ENCODE data around the gene PKD1. TPM values are rescaled to one million over a fixed set of nuclear protein-coding genes. Genes with fewer than 3 reads are reported as not detected.

The PKD1 gene
- polyA plus RNA-seq, 4 donors, result 48.3 to 128 (median 95.9) TPM

Other genes with a start within 250 kb of the PKD1 start
- gene HS3ST6, start 217.5 kb downstream of the PKD1 start, polyA plus RNA-seq (ENCODE audit: insufficient read length in 4 of 4), result under 1 TPM; 0.21 to 0.55 (median 0.35) TPM
- gene MSRB1, start 192.7 kb downstream of the PKD1 start, polyA plus RNA-seq (ENCODE audit: insufficient read length in 4 of 4), result 10 to 100 TPM; 63.9 to 79.8 (median 72.1) TPM
- under 1 TPM; 0.11 to 0.28 (median 0.15) TPM for gene RPL3L, start 181.2 kb downstream of the PKD1 start, polyA plus RNA-seq (ENCODE audit: insufficient read length in 4 of 4)
- 100 to 1,000 TPM; 129 to 144 (median 136) TPM for gene NDUFB10, start 176.4 kb downstream of the PKD1 start, polyA plus RNA-seq (ENCODE audit: insufficient read length in 4 of 4)
- 1,000 to 10,000 TPM; 1,679 to 2,513 (median 2,183) TPM for gene RPS2, start 171.1 kb downstream of the PKD1 start, polyA plus RNA-seq (ENCODE audit: insufficient read length in 4 of 4)
- gene RNF151, start 169.0 kb downstream of the PKD1 start, polyA plus RNA-seq (ENCODE audit: insufficient read length in 4 of 4), result not detected
- 10 to 100 TPM; 27.8 to 49.6 (median 41.1) TPM for gene TBL3, start 163.8 kb downstream of the PKD1 start, polyA plus RNA-seq (ENCODE audit: insufficient read length in 4 of 4)
- 1 to 10 TPM in 2 of 4 donors, under 1 TPM in 2; 0.40 to 2.0 (median 1.1) TPM for gene NOXO1, start 154.4 kb downstream of the PKD1 start, polyA plus RNA-seq (ENCODE audit: insufficient read length in 4 of 4)
- 10 to 100 TPM; 20.1 to 31.6 (median 28.5) TPM for gene GFER, start 151.7 kb downstream of the PKD1 start, polyA plus RNA-seq (ENCODE audit: insufficient read length in 4 of 4)
- gene SYNGR3, start 145.9 kb downstream of the PKD1 start, polyA plus RNA-seq (ENCODE audit: insufficient read length in 4 of 4), result 1 to 10 TPM; 1.8 to 2.4 (median 1.9) TPM
- gene ZNF598, start 126.1 kb downstream of the PKD1 start, polyA plus RNA-seq (ENCODE audit: insufficient read length in 4 of 4), result 10 to 100 TPM; 13.8 to 30.8 (median 26.6) TPM
- gene NPW, start 116.1 kb downstream of the PKD1 start, polyA plus RNA-seq (ENCODE audit: insufficient read length in 4 of 4), result 10 to 100 TPM in 2 of 4 donors, 1 to 10 TPM in 2; 3.0 to 16.3 (median 9.7) TPM
- gene NHERF2, start 109.0 kb downstream of the PKD1 start, polyA plus RNA-seq (ENCODE audit: insufficient read length in 4 of 4), result 100 to 1,000 TPM; 103 to 184 (median 146) TPM
- 10 to 100 TPM; 15.4 to 29.1 (median 25.3) TPM for gene NTHL1, start 88.1 kb downstream of the PKD1 start, polyA plus RNA-seq (ENCODE audit: insufficient read length in 4 of 4)
- 100 to 1,000 TPM; 104 to 188 (median 148) TPM for gene TSC2, start 87.9 kb downstream of the PKD1 start, polyA plus RNA-seq (ENCODE audit: insufficient read length in 4 of 4)
- gene RAB26, start 12.7 kb upstream of the PKD1 start, polyA plus RNA-seq (ENCODE audit: insufficient read length in 4 of 4), result 1 to 10 TPM; 2.5 to 4.6 (median 3.1) TPM
- gene TRAF7, start 19.9 kb upstream of the PKD1 start, polyA plus RNA-seq (ENCODE audit: insufficient read length in 4 of 4), result 10 to 100 TPM; 42.9 to 63.3 (median 55.5) TPM
- gene CASKIN1, start 60.7 kb upstream of the PKD1 start, polyA plus RNA-seq (ENCODE audit: insufficient read length in 4 of 4), result 1 to 10 TPM; 1.4 to 2.8 (median 2.0) TPM
- 10 to 100 TPM; 38.7 to 63.2 (median 46.6) TPM for gene MLST8, start 69.6 kb upstream of the PKD1 start, polyA plus RNA-seq (ENCODE audit: insufficient read length in 4 of 4)
- 10 to 100 TPM in 1 of 4 donors, 1 to 10 TPM in 3; 3.5 to 11.6 (median 8.2) TPM for gene BRICD5, start 75.0 kb upstream of the PKD1 start, polyA plus RNA-seq (ENCODE audit: insufficient read length in 4 of 4)
- 10 to 100 TPM; 13.8 to 19.3 (median 17.4) TPM for gene PGP, start 78.9 kb upstream of the PKD1 start, polyA plus RNA-seq (ENCODE audit: insufficient read length in 4 of 4)
- gene E4F1, start 87.7 kb upstream of the PKD1 start, polyA plus RNA-seq (ENCODE audit: insufficient read length in 4 of 4), result 10 to 100 TPM; 14.7 to 25.8 (median 22.3) TPM
- gene DNASE1L2, start 100.5 kb upstream of the PKD1 start, polyA plus RNA-seq (ENCODE audit: insufficient read length in 4 of 4), result 1 to 10 TPM in 3 of 4 donors, under 1 TPM in 1; 0.55 to 1.8 (median 1.2) TPM
- 100 to 1,000 TPM in 1 of 4 donors, 10 to 100 TPM in 3; 60.0 to 104 (median 80.2) TPM for gene ECI1, start 115.7 kb upstream of the PKD1 start, polyA plus RNA-seq (ENCODE audit: insufficient read length in 4 of 4)
- gene RNPS1, start 132.2 kb upstream of the PKD1 start, polyA plus RNA-seq (ENCODE audit: insufficient read length in 4 of 4), result 100 to 1,000 TPM; 179 to 229 (median 214) TPM
- gene ABCA3, start 204.8 kb upstream of the PKD1 start, polyA plus RNA-seq (ENCODE audit: insufficient read length in 4 of 4), result 1 to 10 TPM; 5.1 to 6.9 (median 6.1) TPM